Common myeloid progenitor, CD34-positive (primary cell): Measurements from ENCODE around the gene GALNT14.

Experiments used
- CTCF ChIA-PET: fragments of 350-600 bp; sonication (Branson Sonifier 250); formaldehyde crosslinking; loops from one replicate; lab custom pipeline; 2021; ENCODE audit warnings: antibody characterized with exemption; lab: Charles Lee
- POLR2A ChIA-PET: fragments of 350-600 bp; sonication (Branson Sonifier 250); formaldehyde crosslinking; loops from one replicate; lab custom pipeline; 2021; ENCODE audit warnings: antibody characterized with exemption; lab: Charles Lee
- DNase-seq, 3 donors: peaks; one replicate each; pipeline versions ENCODE4 v3.0.0 to v3.0.0-alpha.2; 2013
- H3K27ac ChIP-seq, 2 experiments: 1 replicate in 1 of 2; 2 replicates in 1 of 2; pipeline ENCODE4 v1.7.0; 2013; ENCODE audit warnings: inconsistent platforms in 2 of 2, low read length in 2 of 2, mild to moderate bottlenecking in 2 of 2, low read depth in 1 of 2, moderate library complexity in 1 of 2; ENCODE audit not compliant: severe bottlenecking in 2 of 2, insufficient read depth in 1 of 2, poor library complexity in 1 of 2
- H3K27me3 ChIP-seq, 5 experiments: replicated peaks in 2 of 5; 1 replicate in 3 of 5; 2 replicates in 2 of 5; pipeline versions ENCODE4 v1.6.1 to v1.7.0; 2013; ENCODE audit warnings: low read length in 4 of 5, mild to moderate bottlenecking in 2 of 5, moderate library complexity in 2 of 5, inconsistent platforms in 1 of 5; ENCODE audit not compliant: insufficient read depth in 5 of 5, control insufficient read depth in 4 of 5
- H3K36me3 ChIP-seq, 4 experiments: 1 replicate in 2 of 4; 2 replicates in 2 of 4; pipeline versions ENCODE4 v1.6.1 to v1.7.0; 2013; ENCODE audit warnings: low read length in 3 of 4, control low read depth in 1 of 4, mild to moderate bottlenecking in 1 of 4; ENCODE audit not compliant: control insufficient read depth in 4 of 4, insufficient read depth in 4 of 4
- H3K4me1 ChIP-seq, 4 experiments: 1 replicate in 3 of 4; 2 replicates in 1 of 4; pipeline versions ENCODE4 v1.6.1 to v1.7.1; 2013; ENCODE audit warnings: low read length in 3 of 4, mild to moderate bottlenecking in 3 of 4, control low read depth in 1 of 4, inconsistent platforms in 1 of 4, moderate library complexity in 1 of 4; ENCODE audit not compliant: control insufficient read depth in 4 of 4, insufficient read depth in 4 of 4; ENCODE audit errors: control extremely low read depth in 1 of 4
- H3K4me3 ChIP-seq, 7 experiments: 1 replicate in 4 of 7; 2 replicates in 3 of 7; pipeline versions ENCODE4 v1.5.1 to v1.7.0; 2013; ENCODE audit warnings: mild to moderate bottlenecking in 7 of 7, low read length in 6 of 7, moderate library complexity in 6 of 7, inconsistent platforms in 2 of 7, low read depth in 2 of 7, control low read depth in 1 of 7; ENCODE audit not compliant: insufficient read depth in 4 of 7, control insufficient read depth in 1 of 7; ENCODE audit errors: extremely low read depth in 1 of 7
- H3K9me3 ChIP-seq, 5 experiments: 1 replicate in 4 of 5; 2 replicates in 1 of 5; pipeline versions ENCODE4 v1.6.1 to v1.7.1; 2013; ENCODE audit warnings: low read length in 4 of 5, mild to moderate bottlenecking in 2 of 5, inconsistent platforms in 1 of 5, low read depth in 1 of 5, moderate library complexity in 1 of 5; ENCODE audit not compliant: control insufficient read depth in 4 of 5, insufficient read depth in 2 of 5; ENCODE audit errors: control extremely low read depth in 1 of 5
- WGBS: methylation state at CpG from one replicate; pipeline ENCODE4 v1.1.5; 2013; ENCODE audit not compliant: insufficient coverage; 5-methylcytosine and 5-hydroxymethylcytosine counted together

GALNT14 gene

DNA sequence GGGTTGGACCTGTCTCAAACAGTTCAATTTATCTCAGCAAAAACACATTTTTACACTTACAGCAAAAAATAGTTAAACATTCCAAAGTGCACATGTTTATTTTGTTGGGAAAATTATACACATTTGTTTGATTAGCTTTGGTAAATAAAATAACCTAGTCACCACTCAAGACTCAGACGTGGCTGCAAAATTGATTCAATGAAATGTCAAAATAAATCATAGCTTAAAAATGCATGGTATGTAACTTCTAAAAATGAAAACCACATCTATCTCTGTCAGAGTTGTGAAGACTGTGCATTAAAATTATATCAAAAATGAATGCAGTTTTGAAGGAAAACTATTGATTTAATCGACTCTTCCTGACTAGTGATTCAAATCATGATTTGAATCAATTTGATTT lies 56.7 kb downstream of the GALNT14 start:
- CTCF ChIA-PET = no interaction called here
- POLR2A ChIA-PET = no interaction called here
- Histone ChIP-seq H3K4me3 (no peak overlapping the region), H3K27ac (no peak overlapping the region), H3K36me3 (peaks cover 0 to 8% (median 2%) of the 10 kb centered on the region in 4 experiments), H3K27me3 (no peaks in the 10 kb centered on the region), H3K9me3 (no peaks in the 10 kb centered on the region), H3K4me1 (no peaks in the 10 kb centered on the region)
- no peak for DNase-seq
- WGBS = 80% methylated on average over 1 of the region's 2 CpGs

GRCh38 chr2:31080361-31080760 lies 57.9 kb downstream of the GALNT14 start:
- ChIA-PET POLR2A (no interaction called here), CTCF (no interaction called here)
- no peak for DNase-seq

GRCh38 chr2:31079665-31080064 lies 58.6 kb downstream of the GALNT14 start:
- Histone ChIP-seq H3K36me3 (peaks cover 0 to 9% (median under 1%) of the 10 kb centered on the region in 4 experiments), H3K27ac (no peak overlapping the region), H3K4me1 (no peaks in the 10 kb centered on the region), H3K4me3 (no peak overlapping the region), H3K9me3 (no peaks in the 10 kb centered on the region), H3K27me3 (no peaks in the 10 kb centered on the region)
- ChIA-PET CTCF (no interaction called here), POLR2A (interaction anchor here (0.8 kb wide), 1 partner anchor 49 kb away, joined by 3 read pairs; no protein-coding TSS in a partner anchor)
- no peak for DNase-seq
- 95% methylated on average over 5 of the region's 5 CpGs for WGBS

More at GRCh38 chr2:31080361-31080760, 57.9 kb downstream of the GALNT14 start:
- H3K4me1 ChIP-seq = no peaks in the 10 kb centered on the region
- no peaks in the 10 kb centered on the region for H3K27me3 ChIP-seq
- WGBS = 100% methylated on average over 1 of the region's 1 CpG
- no peak overlapping the region for H3K4me3 ChIP-seq
- H3K9me3 ChIP-seq = no peaks in the 10 kb centered on the region
- peaks cover 0 to 7% (median 3%) of the 10 kb centered on the region in 4 experiments for H3K36me3 ChIP-seq
- H3K27ac ChIP-seq = no peak overlapping the region

- Histone ChIP-seq H3K27me3 (no peaks in the 10 kb centered on the region), H3K36me3 (peaks cover 0 to 3% (median under 1%) of the 10 kb centered on the region in 4 experiments), H3K27ac (no peak overlapping the region), H3K4me1 (no peaks in the 10 kb centered on the region), H3K4me3 (no peak overlapping the region), H3K9me3 (no peaks in the 10 kb centered on the region)
- 95% methylated on average over 5 of the region's 6 CpGs for WGBS
- POLR2A ChIA-PET = interaction anchor here (0.8 kb wide), 1 partner anchor 48 kb away, joined by 3 read pairs; no protein-coding TSS in a partner anchor
- no peak for DNase-seq
- CTCF ChIA-PET = interaction anchor here (0.6 kb wide), 1 partner anchor 332 kb away, joined by 3 read pairs; no protein-coding TSS in a partner anchor
Measured at GRCh38 chr2:31078579-31079105, 59.6 kb downstream of the GALNT14 start.

DNA sequence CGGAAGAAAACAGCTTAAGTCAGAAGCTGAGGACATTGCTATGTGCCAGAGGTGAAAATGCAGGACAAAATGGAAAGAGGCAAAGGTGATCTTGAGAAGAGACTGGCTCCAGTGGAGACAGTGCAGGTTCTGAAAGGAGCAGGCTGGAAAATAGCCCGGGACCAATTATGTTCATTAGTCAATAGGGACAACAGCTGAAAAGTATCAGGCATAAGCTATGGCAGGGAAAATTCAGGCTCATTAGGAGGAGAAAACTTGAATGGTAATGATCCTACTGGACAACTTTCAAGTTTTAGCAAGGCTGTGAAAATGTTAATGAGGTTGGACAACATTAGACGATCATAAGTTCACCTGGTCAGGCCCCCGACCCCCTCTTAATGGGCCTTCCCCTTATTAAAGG lies 60.2 kb downstream of the GALNT14 start:
- POLR2A ChIA-PET = no interaction called here
- CTCF ChIA-PET = no interaction called here
- Histone ChIP-seq H3K4me3 (no peak overlapping the region), H3K9me3 (no peaks in the 10 kb centered on the region), H3K27me3 (no peaks in the 10 kb centered on the region), H3K4me1 (no peaks in the 10 kb centered on the region), H3K27ac (no peak overlapping the region), H3K36me3 (peaks cover 0 to 3% (median under 1%) of the 10 kb centered on the region in 4 experiments)
- no peak for DNase-seq
- WGBS = 96% methylated on average over 4 of the region's 4 CpGs

DNA sequence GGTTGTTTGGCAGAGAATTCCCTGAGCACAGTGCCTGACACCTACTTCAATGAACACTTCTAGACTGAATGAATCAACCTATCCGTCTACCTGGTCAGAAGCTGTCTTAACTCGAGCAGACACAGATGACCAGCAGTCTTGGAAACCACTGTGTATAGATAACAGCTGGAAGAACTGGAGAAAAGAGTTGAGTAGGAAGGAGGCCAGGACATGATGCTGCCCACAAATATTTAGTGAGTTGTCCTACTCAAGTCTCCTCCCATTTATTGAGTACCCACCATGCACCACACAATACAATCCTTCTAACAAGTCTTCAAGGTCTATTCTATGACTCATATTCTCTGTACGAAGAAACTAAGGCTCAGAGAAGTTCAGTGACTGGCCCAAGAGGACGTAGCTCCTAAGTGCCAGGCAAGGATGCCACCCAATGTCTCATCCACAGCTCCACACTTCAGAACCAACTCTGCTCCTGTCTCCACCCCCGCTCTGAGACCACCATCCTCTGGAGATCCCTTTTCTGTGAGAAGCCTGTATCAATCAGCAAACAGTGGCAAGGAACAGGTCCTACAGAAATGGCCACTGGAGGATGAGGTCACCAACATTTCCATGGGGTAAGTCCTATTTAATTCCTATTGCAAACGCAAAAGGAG lies 62.2 kb downstream of the GALNT14 start:
- H3K4me1 ChIP-seq = no peaks in the 10 kb centered on the region
- 95% methylated on average over 5 of the region's 6 CpGs for WGBS
- ChIA-PET POLR2A (no interaction called here), CTCF (interaction anchor here (0.8 kb wide), 1 partner anchor 14 kb away, joined by 3 read pairs; no protein-coding TSS in a partner anchor)
- H3K4me3 ChIP-seq = no peak overlapping the region
- H3K27ac ChIP-seq = no peak overlapping the region
- H3K27me3 ChIP-seq = no peaks in the 10 kb centered on the region
- DNase-seq = no peak
- H3K9me3 ChIP-seq = no peaks in the 10 kb centered on the region
- peaks cover 0 to 3% (median under 1%) of the 10 kb centered on the region in 4 experiments for H3K36me3 ChIP-seq

GRCh38 chr2:31075431-31075830 lies 62.8 kb downstream of the GALNT14 start:
- Histone ChIP-seq H3K36me3 (peaks cover 0 to 3% (median under 1%) of the 10 kb centered on the region in 4 experiments), H3K9me3 (no peaks in the 10 kb centered on the region), H3K4me3 (no peak overlapping the region), H3K4me1 (no peaks in the 10 kb centered on the region), H3K27ac (no peak overlapping the region), H3K27me3 (no peaks in the 10 kb centered on the region)
- ChIA-PET CTCF (interaction anchor here (0.8 kb wide), 1 partner anchor 14 kb away, joined by 3 read pairs; no protein-coding TSS in a partner anchor), POLR2A (no interaction called here)
- no peak for DNase-seq
- 97% methylated on average over 7 of the region's 7 CpGs for WGBS
